ENCODE data around the gene MAMDC4.
"Not testable (repeated sequence)": the region's sequence is repeated elsewhere in the genome, so short reads cannot be mapped to it uniquely, and the experiment has no call there.

The MAMDC4 gene

DNA sequence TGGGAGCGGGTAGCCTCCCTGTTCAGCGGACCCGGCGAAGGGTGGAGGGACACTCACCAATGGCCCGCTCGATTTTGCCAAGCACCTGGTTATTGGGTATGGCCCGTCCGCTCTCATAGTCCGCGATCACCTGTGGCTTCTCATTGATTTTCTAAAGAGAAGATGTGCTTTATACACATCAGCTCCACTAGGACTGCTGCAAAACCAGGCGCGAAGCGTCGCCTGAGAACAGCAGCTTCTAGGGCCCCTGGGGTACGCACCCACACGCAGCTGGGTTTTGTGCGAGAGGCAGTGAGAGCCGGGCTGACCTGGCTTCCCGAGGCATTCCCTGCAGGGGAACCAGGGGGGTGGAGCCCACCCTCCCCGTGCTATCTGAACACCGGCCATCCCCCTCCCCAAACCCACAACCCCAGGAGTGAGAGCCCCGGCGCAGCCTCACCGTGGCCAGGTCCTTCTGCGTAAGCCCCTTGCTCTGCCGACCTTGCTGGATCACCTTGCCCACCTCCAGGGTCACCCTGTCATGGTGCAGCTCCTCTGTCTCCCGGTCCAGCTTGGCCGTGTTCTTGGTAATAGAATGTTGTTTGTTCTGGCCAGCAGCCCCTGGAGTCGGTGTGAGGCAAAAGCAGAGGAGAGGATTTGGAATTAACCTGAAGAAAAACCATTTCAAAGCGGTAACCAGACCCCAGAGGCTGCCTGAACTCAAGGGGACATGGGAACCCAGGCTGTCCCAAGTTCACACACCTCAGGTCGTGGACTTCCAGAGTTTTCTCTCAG is 10.9 kb downstream of the MAMDC4 start:
- DNase-seq, result no peak

DNA sequence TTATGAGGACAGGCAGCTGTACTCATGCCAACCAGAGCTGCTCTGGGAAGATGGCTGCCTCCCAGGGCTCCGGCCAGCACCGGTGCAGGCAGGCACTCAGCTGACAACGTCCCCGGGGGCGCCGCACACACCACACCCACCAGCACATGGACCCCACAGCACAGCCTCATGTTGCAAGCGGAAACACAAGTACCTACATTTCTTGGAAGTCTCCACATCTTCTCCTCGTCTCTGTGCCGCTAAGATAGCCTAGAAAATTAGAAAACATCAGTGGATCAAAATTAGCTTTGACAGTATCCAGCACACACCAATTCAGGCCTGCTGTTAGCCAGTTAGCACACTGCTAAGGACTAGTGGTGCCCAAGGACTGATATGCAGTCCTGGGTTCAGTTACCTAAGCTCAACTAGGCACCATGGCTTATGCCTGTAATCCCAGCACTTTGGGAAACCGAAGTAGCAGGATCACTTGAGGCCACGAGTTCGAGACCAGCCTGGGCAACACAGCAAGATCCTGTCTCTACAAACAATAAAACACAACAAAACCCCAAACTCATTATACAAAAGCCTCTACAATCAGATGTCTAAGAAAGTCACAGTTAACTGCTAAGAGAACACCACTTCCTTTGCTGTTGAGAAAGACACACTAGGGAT is 11.6 kb downstream of the MAMDC4 start:
- DNase-seq, result no peak

DNA sequence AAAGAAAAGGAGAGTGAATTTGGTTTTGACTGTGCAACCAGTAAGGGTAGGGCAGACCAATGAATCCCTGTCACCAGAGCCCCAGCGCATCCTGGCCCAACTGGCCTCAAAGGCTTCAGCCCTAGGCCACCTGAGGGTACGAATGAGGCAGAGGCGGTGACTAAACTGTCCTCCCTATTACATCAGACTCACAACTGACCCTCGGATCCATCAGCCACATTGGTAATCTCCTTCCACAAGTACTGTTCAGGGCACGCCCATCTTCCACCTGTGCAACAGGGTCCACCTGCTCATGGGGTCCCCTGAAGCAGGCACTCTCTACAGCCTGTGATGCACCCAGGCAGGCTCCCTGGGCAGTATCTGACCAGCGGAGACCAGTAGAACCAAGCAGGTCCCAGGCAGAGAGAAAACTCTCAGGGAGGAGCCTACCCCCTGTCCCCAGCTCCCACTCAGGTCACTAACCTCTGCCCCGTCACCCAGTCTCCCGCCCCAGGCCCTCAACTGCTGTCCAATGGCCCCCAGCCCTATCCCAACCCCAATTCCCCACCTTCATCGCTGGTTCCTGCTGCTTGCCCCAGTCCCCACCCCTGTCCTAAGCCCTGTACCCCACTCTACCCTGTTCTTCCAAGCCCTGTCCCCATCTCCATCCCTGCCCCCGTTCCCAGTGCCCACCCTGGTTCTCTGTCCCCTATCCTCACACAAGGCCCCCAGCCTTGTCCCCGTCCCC is 13.1 kb downstream of the MAMDC4 start:
- DNase-seq, result no peak

- DNase-seq, result no peak
Observed at GRCh38 chr9:136865768-136866103, 13.6 kb downstream of the MAMDC4 start.

DNA sequence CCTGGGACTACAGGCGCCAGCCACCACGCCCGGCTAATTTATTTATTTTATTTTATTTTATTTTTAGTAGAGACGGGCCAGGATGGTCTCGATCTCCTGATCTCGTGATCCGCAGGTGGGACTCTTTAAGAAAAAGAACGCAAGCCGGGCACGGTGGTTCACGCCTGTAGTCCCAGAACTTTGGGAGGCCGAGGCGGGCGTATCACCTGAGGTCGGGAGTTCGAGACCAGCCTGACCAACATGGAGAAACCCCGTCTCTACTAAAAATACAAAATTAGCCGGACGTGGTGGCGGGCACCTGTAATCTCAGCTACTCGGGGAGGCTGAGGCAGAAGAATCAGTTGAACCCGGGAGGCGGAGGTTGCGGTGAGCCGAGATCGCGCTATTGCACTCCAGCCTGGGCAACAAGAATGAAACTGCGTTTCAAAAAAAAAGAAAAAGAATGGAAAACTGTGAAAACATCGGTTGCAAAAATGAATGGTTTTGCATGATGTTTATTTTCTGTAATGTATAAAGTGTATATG is 14.8 kb downstream of the MAMDC4 start:
- not testable (repeated sequence) for DNase-seq

DNA sequence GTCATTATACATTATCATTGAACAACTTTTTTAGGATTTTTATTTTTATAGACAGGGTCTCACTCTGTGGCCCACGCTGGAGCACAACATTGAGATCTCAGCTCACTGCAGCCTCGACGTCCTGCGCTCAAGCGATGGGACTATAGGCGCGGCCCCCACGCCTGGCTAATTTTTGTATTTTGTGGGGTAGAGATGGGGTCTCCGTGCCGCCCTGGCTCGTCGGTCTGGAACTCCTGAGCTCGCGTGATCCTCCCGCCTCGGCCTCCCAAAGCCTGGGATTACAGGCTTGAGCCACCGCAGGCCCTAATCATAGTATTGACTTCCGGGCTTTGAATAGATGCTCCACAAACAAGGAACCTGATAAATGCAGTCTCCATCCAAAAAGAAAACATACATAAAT is 15.3 kb downstream of the MAMDC4 start:
- DNase-seq, result no peak

GRCh38 chr9:136867917-136868316 is 15.8 kb downstream of the MAMDC4 start:
- no peak for DNase-seq

DNA sequence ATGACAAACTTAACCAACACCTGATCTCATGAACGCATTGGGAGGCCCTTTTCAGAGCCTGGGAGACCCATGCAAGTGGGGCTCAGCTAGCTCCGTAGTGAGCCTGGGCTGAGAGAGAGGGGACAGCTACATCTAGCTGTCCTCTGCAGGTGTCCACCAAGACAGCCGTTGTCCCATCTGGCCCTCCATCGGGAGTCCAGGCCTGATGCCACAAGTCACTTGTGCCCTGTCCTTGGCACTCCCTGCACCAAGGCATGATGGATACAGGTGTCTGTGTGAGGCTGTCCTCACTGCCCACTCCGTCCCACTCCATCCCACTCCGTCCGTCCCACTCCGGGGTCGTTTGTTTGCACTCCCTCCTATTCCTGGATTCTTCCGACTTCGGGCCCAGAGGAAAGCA is 16.5 kb downstream of the MAMDC4 start:
- DNase-seq, result no peak

- DNase-seq, result not testable (repeated sequence)
Observed at GRCh38 chr9:136869611-136870010, 17.5 kb downstream of the MAMDC4 start.

GRCh38 chr9:136875155-136875554 is 23.0 kb downstream of the MAMDC4 start:
- DNase-seq, result no peak

DNA sequence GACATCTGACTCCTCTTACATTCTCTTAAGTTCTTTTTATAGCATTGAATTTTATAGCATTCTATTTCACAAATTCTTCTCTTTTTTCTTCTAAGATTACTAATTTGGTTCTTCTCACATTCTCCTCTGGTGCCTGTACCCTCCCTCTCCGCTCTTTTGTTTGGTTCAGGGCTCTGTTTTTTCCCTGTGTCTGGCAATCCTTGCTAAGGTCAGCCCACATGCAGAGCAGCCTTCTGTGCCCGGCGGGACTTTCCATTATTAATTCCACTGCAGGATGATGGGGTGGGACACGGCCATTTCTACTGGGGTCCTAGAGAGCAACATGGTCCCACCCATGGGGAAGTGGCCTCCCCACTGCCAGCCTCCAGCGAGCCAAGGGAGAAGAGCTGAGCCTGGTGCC is 24.3 kb downstream of the MAMDC4 start:
- DNase-seq, result no peak

GRCh38 chr9:136880651-136881050 is 28.5 kb downstream of the MAMDC4 start:
- DNase-seq, result no peak

GRCh38 chr9:136881691-136882108 is 29.6 kb downstream of the MAMDC4 start:
- DNase-seq, result no peak

DNA sequence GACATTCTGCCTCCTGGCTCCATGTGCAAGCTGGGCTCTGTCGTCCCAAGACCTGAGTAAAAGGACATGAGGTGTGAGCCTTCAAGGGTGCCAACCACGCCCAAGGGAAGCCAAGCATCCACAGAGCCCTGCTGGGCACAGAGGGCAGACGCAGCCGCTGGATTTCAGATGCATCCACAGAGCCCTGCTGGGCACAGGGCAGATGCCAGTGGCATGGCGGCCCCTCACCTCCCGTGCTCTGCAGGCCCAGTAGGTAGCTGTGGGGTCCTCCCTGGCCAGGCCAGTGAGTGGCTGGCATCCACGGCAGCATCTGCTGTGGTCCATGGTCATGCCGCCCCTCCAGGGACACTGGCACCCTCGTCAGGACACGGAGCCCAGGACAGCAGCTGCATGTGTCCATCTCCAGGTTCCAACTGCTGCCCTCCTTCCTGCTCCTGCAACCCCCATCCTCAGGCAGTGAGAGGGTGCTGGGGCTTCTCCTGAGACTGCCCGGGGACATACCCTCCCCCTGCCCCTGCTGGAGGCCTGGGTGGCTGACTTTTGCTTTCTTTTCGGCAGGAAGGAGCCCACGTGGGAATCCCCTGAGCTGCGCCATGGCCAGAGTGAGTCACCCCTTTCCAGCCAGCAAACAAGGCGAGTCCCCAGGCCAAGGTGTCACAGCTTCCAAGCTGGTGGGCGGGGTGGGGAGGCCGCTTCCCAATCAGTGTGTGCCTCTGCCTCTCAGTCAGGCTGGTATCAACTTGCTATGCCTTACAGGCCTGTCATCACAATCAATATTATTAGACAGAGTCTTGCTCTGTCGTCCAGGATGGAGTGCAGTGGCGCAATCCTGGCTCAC is 30.2 kb downstream of the MAMDC4 start:
- peak; percentile 83 for DNase-seq

DNA sequence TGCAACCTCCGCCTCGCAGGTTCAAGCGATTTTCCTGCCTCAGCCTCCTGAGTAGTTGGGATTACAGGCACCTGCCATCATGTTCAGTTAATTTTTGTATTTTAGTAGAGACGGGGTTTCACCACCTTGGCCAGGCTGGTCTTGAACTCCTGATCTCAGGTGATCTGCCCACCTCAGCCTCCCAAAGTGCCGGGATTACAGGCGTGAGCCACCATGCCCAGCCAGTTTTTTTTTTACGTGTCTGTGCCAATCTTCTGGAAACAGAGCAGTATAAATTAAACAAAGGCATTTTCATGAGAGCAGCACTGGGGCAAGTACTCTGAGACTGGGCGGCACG is 30.8 kb downstream of the MAMDC4 start:
- DNase-seq, result not testable (repeated sequence)

DNA sequence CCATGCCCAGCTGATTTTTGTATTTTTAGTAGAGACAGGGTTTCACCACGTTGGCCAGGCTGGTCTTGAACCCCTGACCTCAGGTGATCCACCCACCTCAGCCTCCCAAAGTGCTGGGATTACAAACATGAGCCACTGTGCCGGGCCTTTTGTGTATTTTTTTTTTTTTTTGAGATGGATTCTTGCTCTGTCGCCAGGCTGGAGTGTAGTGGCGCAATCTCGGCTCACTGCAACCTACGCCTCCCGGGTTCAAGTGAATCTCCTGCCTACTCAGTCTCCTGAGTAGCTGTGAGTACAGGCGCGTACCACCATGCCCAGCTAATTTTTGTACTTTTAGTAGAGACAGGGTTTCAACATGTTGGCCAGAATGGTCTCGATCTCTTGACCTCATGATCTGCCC is 31.5 kb downstream of the MAMDC4 start:
- DNase-seq, result not testable (repeated sequence)

GRCh38 chr9:136885950-136886578 is 33.9 kb downstream of the MAMDC4 start, which contains the start of gene TRAF2:
TSS of gene TRAF2 (plus strand) at chr9:136886516. CDS start at chr9:136898741, 12,225 bp downstream.
- peak; percentile 97 for DNase-seq

GRCh38 chr9:136886610-136887597 is 34.8 kb downstream of the MAMDC4 start:
- DNase-seq, result peak; percentile 11

- no peak for DNase-seq
Observed at GRCh38 chr9:136888454-136888853, 36.3 kb downstream of the MAMDC4 start.

GRCh38 chr9:136889858-136890257 is 37.7 kb downstream of the MAMDC4 start:
- DNase-seq, result no peak

DNA sequence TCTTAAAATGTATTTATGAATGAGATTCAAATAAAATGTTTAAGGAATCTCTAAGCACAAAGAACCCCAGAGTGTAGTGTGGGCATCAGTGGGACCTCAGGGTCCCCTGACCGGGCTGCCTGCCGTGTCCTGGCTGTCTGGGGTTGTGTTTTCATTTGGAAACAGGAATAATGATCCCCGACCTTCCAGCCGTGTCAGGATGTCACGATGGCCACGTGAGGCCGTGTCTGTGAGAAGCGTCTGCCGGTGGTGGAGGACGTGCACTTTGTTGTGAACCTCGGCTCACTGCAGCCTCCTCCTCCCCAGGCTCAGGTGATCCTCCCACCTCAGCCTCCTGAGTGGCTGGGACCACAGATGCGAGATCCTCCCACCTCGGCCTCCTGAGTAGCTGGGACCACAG is 38.5 kb downstream of the MAMDC4 start:
- no peak for DNase-seq
